PC-3 (cell line): ENCODE measurements around the gene CTNND2. TPM values are rescaled to one million over a fixed set of nuclear protein-coding genes. Genes with fewer than 3 reads are reported as not detected.

ENCODE experiments used
- ATAC-seq: fragments of 200-7000 bp; cut with Tn5 transposase; 2 replicates; pipeline ENCODE4 v1.9.1; 2020; ENCODE audit warnings: mild to moderate bottlenecking, moderate library complexity
- BruUV-seq: library from RNA; stranded (reverse); fragments of 400-500 nt; replicated peaks from 2 replicates; lab custom pipeline; 2021; lab: Mats Ljungman, UMichigan
- CTCF ChIA-PET: fragments of 300-600 bp; sonication (Branson Sonifier 250); formaldehyde crosslinking; loops from one replicate; lab custom pipeline; 2022; ENCODE audit warnings: antibody characterized with exemption; lab: Charles Lee
- POLR2A ChIA-PET: fragments of 300-600 bp; sonication (Branson Sonifier 250); formaldehyde crosslinking; loops from one replicate; lab custom pipeline; 2022; ENCODE audit warnings: antibody characterized with exemption; ENCODE audit not compliant: unreplicated experiment; lab: Charles Lee
- DNase-seq: peaks from one replicate; pipeline ENCODE4 v3.0.0-alpha.2; 2015
- H2AFZ ChIP-seq: fragments of 300-600 bp; sonication (generic); 2 replicates; pipeline ENCODE4 v1.6.0; 2016; ENCODE audit warnings: antibody characterized with exemption, low read length
- H3F3A ChIP-seq: fragments of 300-600 bp; sonication (generic); one replicate; pipeline ENCODE4 v1.6.0; 2017; ENCODE audit warnings: antibody characterized with exemption, low read length, control low read depth, mild to moderate bottlenecking; ENCODE audit not compliant: unreplicated experiment
- H3K27ac ChIP-seq: fragments of 300-600 bp; sonication (generic); 2 replicates; pipeline ENCODE4 v1.5.1; 2016; ENCODE audit warnings: mild to moderate bottlenecking, low read length
- H3K27me3 ChIP-seq: fragments of 300-600 bp; sonication (generic); 2 replicates; pipeline ENCODE4 v1.6.1; 2016; ENCODE audit warnings: low read length, mixed read lengths
- H3K36me3 ChIP-seq: fragments of 300-600 bp; sonication (generic); 2 replicates; pipeline ENCODE4 v1.6.1; 2016; ENCODE audit warnings: low read depth, mixed run types, low read length, mixed read lengths
- H3K4me1 ChIP-seq: fragments of 300-600 bp; sonication (generic); 2 replicates; pipeline ENCODE4 v1.5.1; 2016; ENCODE audit warnings: low read length; ENCODE audit not compliant: insufficient read depth
- H3K4me2 ChIP-seq: fragments of 300-600 bp; sonication (generic); 2 replicates; pipeline ENCODE4 v1.6.0; 2016; ENCODE audit warnings: low read length
- H3K4me3 ChIP-seq: fragments of 300-600 bp; sonication (generic); 2 replicates; pipeline ENCODE4 v1.5.1; 2016; ENCODE audit warnings: mild to moderate bottlenecking, low read length, mixed read lengths
- H3K79me2 ChIP-seq: fragments of 300-600 bp; sonication (generic); 2 replicates; pipeline ENCODE4 v1.6.1; 2017; ENCODE audit warnings: low read length, mixed read lengths
- H3K9ac ChIP-seq: fragments of 300-600 bp; sonication (generic); 2 replicates; pipeline ENCODE4 v1.6.0; 2016; ENCODE audit warnings: mild to moderate bottlenecking, low read length
- H3K9me2 ChIP-seq: fragments of 300-600 bp; sonication (generic); replicated peaks from 2 replicates; pipeline ENCODE4 v1.6.1; 2016; ENCODE audit warnings: mixed run types, low read length, mixed read lengths
- H3K9me3 ChIP-seq: fragments of 300-600 bp; sonication (generic); 2 replicates; pipeline ENCODE4 v1.6.1; 2016; ENCODE audit warnings: low read length, mixed read lengths
- H4K20me1 ChIP-seq: fragments of 300-600 bp; sonication (generic); 2 replicates; pipeline ENCODE4 v1.6.1; 2016; ENCODE audit warnings: low read length, mixed read lengths
- CTCF ChIP-seq: fragments of 300-600 bp; sonication (generic); conservative IDR thresholded peaks from 2 replicates; pipeline ENCODE4 v1.5.1; 2017; ENCODE audit warnings: antibody characterized with exemption, low read depth, mild to moderate bottlenecking, low read length
- EZH2 ChIP-seq: fragments of 300-600 bp; sonication (generic); IDR thresholded peaks from one replicate; pipeline ENCODE4 v1.6.1; 2017; ENCODE audit warnings: antibody characterized with exemption, mild to moderate bottlenecking, low read length; ENCODE audit not compliant: unreplicated experiment
- EZH2phosphoT487 ChIP-seq: fragments of 300-600 bp; sonication (generic); IDR thresholded peaks from 2 replicates; pipeline ENCODE4 v1.6.1; 2018; ENCODE audit warnings: mild to moderate bottlenecking, antibody characterized with exemption, low read length, borderline replicate concordance
- intact Hi-C: fragments of 100-400 bp; cut with micrococcal nuclease; formaldehyde crosslinking; loops from 2 replicates; pipeline ENCODE4 v1.9.0; 2023
- total RNA-seq: library from RNA; depleted of rRNA; stranded (reverse); fragments of >200 nt; gene quantifications from 2 replicates; pipeline ENCODE4 v1.2.3, GENCODE V29; 2014

The CTNND2 gene
- total RNA-seq, 1 experiment from 2014 or later, result 1.8 TPM

DNA sequence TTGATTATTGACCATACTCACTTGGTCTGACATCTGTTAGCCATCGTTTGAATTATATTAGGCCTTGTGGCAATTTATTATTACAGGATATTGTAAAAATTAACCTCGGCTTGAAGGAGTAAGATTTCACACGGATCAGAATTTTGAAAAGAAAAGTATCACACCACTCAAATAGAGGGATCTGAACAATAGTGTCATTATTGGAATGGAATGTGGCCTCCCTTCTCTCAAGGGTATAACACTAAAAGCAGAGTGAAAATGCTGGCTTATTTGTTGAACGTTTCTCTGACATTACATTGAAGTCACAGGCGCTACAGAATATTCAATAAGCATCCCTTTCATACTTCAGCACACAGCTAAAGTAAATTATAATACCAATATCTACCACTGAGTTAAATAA is 509.3 kb downstream of the CTNND2 start:
- CTCF ChIA-PET, result no interaction called here
- POLR2A ChIA-PET, result no interaction called here
- no peaks in the 10 kb centered on the region for H3K9me3 ChIP-seq

GRCh38 chr5:11390291-11390767 is 513.9 kb downstream of the CTNND2 start:
- no peak overlapping the region for H3K9ac ChIP-seq
- CTCF ChIA-PET, result no interaction called here
- no peaks in the 10 kb centered on the region for H3K36me3 ChIP-seq
- H3K4me1 ChIP-seq, result peaks cover 16% of the 10 kb centered on the region
- DNase-seq (peak; percentile 88), ATAC-seq (peak; percentile 81)
- H3K27ac ChIP-seq, result no peak overlapping the region
- no peak overlapping the region for H2AFZ ChIP-seq
- TF ChIP-seq CTCF, result no peak
- TF ChIP-seq EZH2phosphoT487, result no peak
- no peak for TF ChIP-seq EZH2
- POLR2A ChIA-PET, result no interaction called here
- H3K4me2 ChIP-seq, result peak overlapping the region; percentile 14; the same call in 1 of the 2 replicates
- no peaks in the 10 kb centered on the region for H3K9me3 ChIP-seq
- no peak overlapping the region for H3K4me3 ChIP-seq
- peaks cover 43% of the 10 kb centered on the region for H3K27me3 ChIP-seq
- no TSS peak for BruUV-seq
- intact Hi-C loops, result no loop called here
- H3F3A ChIP-seq, result no peaks in the 10 kb centered on the region
- no peaks in the 10 kb centered on the region for H3K79me2 ChIP-seq
- H4K20me1 ChIP-seq, result no peaks in the 10 kb centered on the region
- no peaks in the 10 kb centered on the region for H3K9me2 ChIP-seq

More for the DNA sequence above, 509.3 kb downstream of the CTNND2 start:
- no peak overlapping the region for H3K27ac ChIP-seq
- H3K4me2 ChIP-seq, result no peak overlapping the region
- intact Hi-C loops, result no loop called here
- H3K36me3 ChIP-seq, result no peaks in the 10 kb centered on the region
- H3K9ac ChIP-seq, result no peak overlapping the region
- H3K4me3 ChIP-seq, result no peak overlapping the region
- H3K9me2 ChIP-seq, result no peaks in the 10 kb centered on the region
- H3K27me3 ChIP-seq, result peaks cover 22% of the 10 kb centered on the region
- BruUV-seq, result no TSS peak
- no peaks in the 10 kb centered on the region for H4K20me1 ChIP-seq
- H3K79me2 ChIP-seq, result no peaks in the 10 kb centered on the region
- no peak overlapping the region for H2AFZ ChIP-seq
- TF ChIP-seq EZH2 (no peak), EZH2phosphoT487 (no peak), CTCF (no peak)
- H3F3A ChIP-seq, result no peaks in the 10 kb centered on the region
- DNase-seq (no peak), ATAC-seq (no peak)
- H3K4me1 ChIP-seq, result peaks cover 10% of the 10 kb centered on the region

GRCh38 chr5:11387382-11387781 is 516.9 kb downstream of the CTNND2 start:
- Histone ChIP-seq H3K4me3 (no peak overlapping the region), H3K9ac (no peak overlapping the region), H3K27ac (no peak overlapping the region), H3K4me1 (peaks cover 24% of the 10 kb centered on the region), H3K9me3 (no peaks in the 10 kb centered on the region), H4K20me1 (no peaks in the 10 kb centered on the region), H2AFZ (no peak overlapping the region), H3K79me2 (no peaks in the 10 kb centered on the region), H3F3A (no peaks in the 10 kb centered on the region), H3K4me2 (no peak overlapping the region), H3K9me2 (no peaks in the 10 kb centered on the region), H3K27me3 (peaks cover 56% of the 10 kb centered on the region), H3K36me3 (no peaks in the 10 kb centered on the region)
- ATAC-seq (no peak), DNase-seq (no peak)
- ChIA-PET CTCF (no interaction called here), POLR2A (no interaction called here)
- intact Hi-C loops, result loop anchor here (10.0 kb wide), 1 partner anchor 93 kb away; no protein-coding TSS in a partner anchor
- BruUV-seq, result no TSS peak
- TF ChIP-seq CTCF, result no peak
- no peak for TF ChIP-seq EZH2phosphoT487
